Panc1 (cell line): Measurements from ENCODE around the gene PATJ.

Experiments
- POLR2AphosphoS5 ChIP-seq: IDR thresholded peaks from 2 replicates; pipeline ENCODE4 v1.6.1; 2012; ENCODE audit warnings: mild to moderate bottlenecking, low read depth, low read length, moderate library complexity
- SIN3A ChIP-seq: IDR thresholded peaks from 2 replicates; pipeline ENCODE4 v1.6.1; 2012; ENCODE audit warnings: low read depth, mild to moderate bottlenecking, low read length, moderate library complexity, borderline replicate concordance; ENCODE audit not compliant: insufficient read depth
- TF ChIP-seq, protein P1 (sequence below): fragments of 450-650 bp; IDR thresholded peaks from 2 replicates; pipeline ENCODE4 v1.5.1; 2017; ENCODE audit warnings: mild to moderate bottlenecking
- TF ChIP-seq, protein P2 (sequence below), 2 experiments: IDR thresholded peaks; 2 replicates each; pipeline ENCODE4 v1.6.1; 2011 to 2012; ENCODE audit warnings: low read depth in 2 of 2, control low read depth in 1 of 2, low read length in 1 of 2, mild to moderate bottlenecking in 1 of 2, moderate library complexity in 1 of 2; ENCODE audit not compliant: insufficient read depth in 1 of 2

DNA sequence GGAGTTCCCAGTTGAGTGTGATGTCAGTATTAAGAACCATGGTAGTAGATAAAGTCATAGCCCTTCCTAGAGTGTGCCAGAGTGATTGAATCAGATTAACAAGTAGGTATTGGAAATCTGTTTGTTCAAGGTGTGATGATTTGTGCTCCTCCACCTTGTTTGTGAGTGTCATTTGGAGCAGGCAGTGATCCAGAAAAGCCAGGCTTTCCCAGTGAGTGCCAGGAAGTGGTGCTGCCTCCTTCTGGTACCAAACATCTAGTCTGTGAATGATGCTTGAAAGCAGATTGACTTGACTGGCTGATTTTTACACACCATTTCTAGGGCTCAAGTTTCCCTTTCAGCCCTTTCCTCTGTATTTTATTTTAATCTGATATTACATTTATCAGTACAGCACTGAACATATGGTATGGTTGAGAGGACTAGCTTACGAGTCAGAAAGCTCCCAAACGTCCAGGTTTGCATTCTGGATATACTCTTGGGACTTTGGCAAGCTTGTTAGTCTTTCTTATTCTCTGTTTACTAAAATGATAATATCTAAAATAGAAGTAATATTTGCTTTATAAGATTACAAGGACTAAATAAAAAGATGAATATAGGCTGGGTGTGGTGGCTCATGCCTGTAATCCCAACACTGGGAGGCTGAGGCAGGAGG lies 100.7 kb downstream of the PATJ start:
- TF ChIP-seq, protein P1, sequence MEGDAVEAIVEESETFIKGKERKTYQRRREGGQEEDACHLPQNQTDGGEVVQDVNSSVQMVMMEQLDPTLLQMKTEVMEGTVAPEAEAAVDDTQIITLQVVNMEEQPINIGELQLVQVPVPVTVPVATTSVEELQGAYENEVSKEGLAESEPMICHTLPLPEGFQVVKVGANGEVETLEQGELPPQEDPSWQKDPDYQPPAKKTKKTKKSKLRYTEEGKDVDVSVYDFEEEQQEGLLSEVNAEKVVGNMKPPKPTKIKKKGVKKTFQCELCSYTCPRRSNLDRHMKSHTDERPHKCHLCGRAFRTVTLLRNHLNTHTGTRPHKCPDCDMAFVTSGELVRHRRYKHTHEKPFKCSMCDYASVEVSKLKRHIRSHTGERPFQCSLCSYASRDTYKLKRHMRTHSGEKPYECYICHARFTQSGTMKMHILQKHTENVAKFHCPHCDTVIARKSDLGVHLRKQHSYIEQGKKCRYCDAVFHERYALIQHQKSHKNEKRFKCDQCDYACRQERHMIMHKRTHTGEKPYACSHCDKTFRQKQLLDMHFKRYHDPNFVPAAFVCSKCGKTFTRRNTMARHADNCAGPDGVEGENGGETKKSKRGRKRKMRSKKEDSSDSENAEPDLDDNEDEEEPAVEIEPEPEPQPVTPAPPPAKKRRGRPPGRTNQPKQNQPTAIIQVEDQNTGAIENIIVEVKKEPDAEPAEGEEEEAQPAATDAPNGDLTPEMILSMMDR = peak; percentile 43
- TF ChIP-seq, protein P2, sequence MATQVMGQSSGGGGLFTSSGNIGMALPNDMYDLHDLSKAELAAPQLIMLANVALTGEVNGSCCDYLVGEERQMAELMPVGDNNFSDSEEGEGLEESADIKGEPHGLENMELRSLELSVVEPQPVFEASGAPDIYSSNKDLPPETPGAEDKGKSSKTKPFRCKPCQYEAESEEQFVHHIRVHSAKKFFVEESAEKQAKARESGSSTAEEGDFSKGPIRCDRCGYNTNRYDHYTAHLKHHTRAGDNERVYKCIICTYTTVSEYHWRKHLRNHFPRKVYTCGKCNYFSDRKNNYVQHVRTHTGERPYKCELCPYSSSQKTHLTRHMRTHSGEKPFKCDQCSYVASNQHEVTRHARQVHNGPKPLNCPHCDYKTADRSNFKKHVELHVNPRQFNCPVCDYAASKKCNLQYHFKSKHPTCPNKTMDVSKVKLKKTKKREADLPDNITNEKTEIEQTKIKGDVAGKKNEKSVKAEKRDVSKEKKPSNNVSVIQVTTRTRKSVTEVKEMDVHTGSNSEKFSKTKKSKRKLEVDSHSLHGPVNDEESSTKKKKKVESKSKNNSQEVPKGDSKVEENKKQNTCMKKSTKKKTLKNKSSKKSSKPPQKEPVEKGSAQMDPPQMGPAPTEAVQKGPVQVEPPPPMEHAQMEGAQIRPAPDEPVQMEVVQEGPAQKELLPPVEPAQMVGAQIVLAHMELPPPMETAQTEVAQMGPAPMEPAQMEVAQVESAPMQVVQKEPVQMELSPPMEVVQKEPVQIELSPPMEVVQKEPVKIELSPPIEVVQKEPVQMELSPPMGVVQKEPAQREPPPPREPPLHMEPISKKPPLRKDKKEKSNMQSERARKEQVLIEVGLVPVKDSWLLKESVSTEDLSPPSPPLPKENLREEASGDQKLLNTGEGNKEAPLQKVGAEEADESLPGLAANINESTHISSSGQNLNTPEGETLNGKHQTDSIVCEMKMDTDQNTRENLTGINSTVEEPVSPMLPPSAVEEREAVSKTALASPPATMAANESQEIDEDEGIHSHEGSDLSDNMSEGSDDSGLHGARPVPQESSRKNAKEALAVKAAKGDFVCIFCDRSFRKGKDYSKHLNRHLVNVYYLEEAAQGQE (IDR thresholded peaks at IDR 0.05; ENCODE audit: insufficient read depth in 1 of 2, low read depth in 2 of 2, low read length in 1 of 2) = no peak
- TF ChIP-seq POLR2AphosphoS5 (no peak), SIN3A (no peak)
